Measurements from ENCODE around the gene USH1C. TPM values are rescaled to one million over a fixed set of nuclear protein-coding genes. Genes with fewer than 3 reads are reported as not detected.

Gene USH1C
- total RNA-seq, 1 experiment from 2014 or later: 17.5 TPM

DNA sequence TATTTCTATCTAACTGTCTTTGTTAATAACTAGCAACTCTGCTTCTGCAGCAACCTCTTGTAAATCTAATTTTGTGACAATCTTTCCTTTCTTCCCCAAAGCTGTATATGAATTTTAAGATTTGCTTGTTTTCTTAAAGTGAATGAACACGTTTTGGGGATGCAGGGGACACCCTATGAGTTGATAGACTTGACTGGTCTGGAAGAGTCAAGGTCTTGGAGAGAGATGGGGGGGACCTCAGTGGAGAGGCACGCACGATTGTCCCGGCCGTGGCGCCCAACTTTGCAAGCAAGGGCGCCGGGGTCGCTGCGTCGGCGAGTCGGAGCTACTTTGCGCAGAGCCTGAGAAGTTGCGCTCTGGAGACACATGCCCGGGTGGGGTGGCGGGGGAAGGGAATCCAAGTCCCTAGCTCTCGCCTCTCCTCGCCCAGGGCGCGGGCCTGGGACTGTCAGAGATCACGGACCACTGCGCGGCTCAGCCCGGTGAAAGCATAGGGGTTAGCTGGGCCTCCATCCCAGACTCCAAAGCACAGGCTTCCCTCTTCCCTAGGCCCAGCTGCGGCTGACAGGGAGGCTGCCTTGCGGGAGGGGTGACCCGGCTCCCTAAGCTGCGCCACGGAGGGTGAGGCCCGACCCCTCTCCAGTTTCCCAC is 68.4 kb downstream of the USH1C start:
- DNase-seq: no peak
- no peak overlapping the region for H3K27ac Mint-ChIP-seq (ENCODE audit: unreplicated experiment)
- peak overlapping the region; percentile 61 for H3K4me3 Mint-ChIP-seq (ENCODE audit: low read depth, unreplicated experiment)
- peaks cover 93% of the 10 kb centered on the region for H3K27me3 Mint-ChIP-seq (ENCODE audit: unreplicated experiment)
- H3K4me1 Mint-ChIP-seq (ENCODE audit: low read depth, unreplicated experiment): no peaks in the 10 kb centered on the region
- TF ChIP-seq, protein P1, sequence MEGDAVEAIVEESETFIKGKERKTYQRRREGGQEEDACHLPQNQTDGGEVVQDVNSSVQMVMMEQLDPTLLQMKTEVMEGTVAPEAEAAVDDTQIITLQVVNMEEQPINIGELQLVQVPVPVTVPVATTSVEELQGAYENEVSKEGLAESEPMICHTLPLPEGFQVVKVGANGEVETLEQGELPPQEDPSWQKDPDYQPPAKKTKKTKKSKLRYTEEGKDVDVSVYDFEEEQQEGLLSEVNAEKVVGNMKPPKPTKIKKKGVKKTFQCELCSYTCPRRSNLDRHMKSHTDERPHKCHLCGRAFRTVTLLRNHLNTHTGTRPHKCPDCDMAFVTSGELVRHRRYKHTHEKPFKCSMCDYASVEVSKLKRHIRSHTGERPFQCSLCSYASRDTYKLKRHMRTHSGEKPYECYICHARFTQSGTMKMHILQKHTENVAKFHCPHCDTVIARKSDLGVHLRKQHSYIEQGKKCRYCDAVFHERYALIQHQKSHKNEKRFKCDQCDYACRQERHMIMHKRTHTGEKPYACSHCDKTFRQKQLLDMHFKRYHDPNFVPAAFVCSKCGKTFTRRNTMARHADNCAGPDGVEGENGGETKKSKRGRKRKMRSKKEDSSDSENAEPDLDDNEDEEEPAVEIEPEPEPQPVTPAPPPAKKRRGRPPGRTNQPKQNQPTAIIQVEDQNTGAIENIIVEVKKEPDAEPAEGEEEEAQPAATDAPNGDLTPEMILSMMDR (IDR thresholded peaks at IDR 0.05; ENCODE audit: unreplicated experiment): no peak
- H3K36me3 Mint-ChIP-seq (ENCODE audit: insufficient read depth, unreplicated experiment): no peaks in the 10 kb centered on the region
- no TSS peak for BruUV-seq (replicated peaks)
- no peaks in the 10 kb centered on the region for H3K9me3 Mint-ChIP-seq (ENCODE audit: low read depth, unreplicated experiment)
- CTCF ChIA-PET: no interaction called here
- intact Hi-C loops (cut with micrococcal nuclease; ENCODE audit: unreplicated experiment): loop anchor here (10.0 kb wide), 1 partner anchor 91 kb away; the partner anchor contains the start of gene KCNJ11

GRCh38 chr11:17473071-17473744 is 71.0 kb downstream of the USH1C start:
- DNase-seq: peak; percentile 57
- Mint-ChIP-seq H3K36me3 (ENCODE audit: insufficient read depth, unreplicated experiment) (no peaks in the 10 kb centered on the region), H3K27me3 (ENCODE audit: unreplicated experiment) (peaks cover 93% of the 10 kb centered on the region), H3K4me3 (ENCODE audit: low read depth, unreplicated experiment) (no peak overlapping the region), H3K27ac (ENCODE audit: unreplicated experiment) (no peak overlapping the region), H3K9me3 (ENCODE audit: low read depth, unreplicated experiment) (no peaks in the 10 kb centered on the region), H3K4me1 (ENCODE audit: low read depth, unreplicated experiment) (no peaks in the 10 kb centered on the region)
- TF ChIP-seq, protein P1 (IDR thresholded peaks at IDR 0.05; ENCODE audit: unreplicated experiment): peak; percentile 59
- CTCF ChIA-PET: interaction anchor here (0.8 to 1.0 kb wide), 4 partner anchors 75 to 89 kb away, joined by 3 to 7 read pairs (median 6); partner anchors contain the start of gene KCNJ11
- no TSS peak for BruUV-seq (replicated peaks)
- intact Hi-C loops (cut with micrococcal nuclease; ENCODE audit: unreplicated experiment): loop anchor here (10.0 kb wide), 1 partner anchor 88 kb away; the partner anchor contains the start of gene KCNJ11

GRCh38 chr11:17472467-17472866 is 71.7 kb downstream of the USH1C start:
- Mint-ChIP-seq H3K27me3 (ENCODE audit: unreplicated experiment) (peaks cover 93% of the 10 kb centered on the region), H3K27ac (ENCODE audit: unreplicated experiment) (no peak overlapping the region), H3K4me3 (ENCODE audit: low read depth, unreplicated experiment) (no peak overlapping the region), H3K4me1 (ENCODE audit: low read depth, unreplicated experiment) (no peaks in the 10 kb centered on the region), H3K9me3 (ENCODE audit: low read depth, unreplicated experiment) (no peaks in the 10 kb centered on the region), H3K36me3 (ENCODE audit: insufficient read depth, unreplicated experiment) (no peaks in the 10 kb centered on the region)
- CTCF ChIA-PET: no interaction called here
- no TSS peak for BruUV-seq (replicated peaks)
- intact Hi-C loops (cut with micrococcal nuclease; ENCODE audit: unreplicated experiment): loop anchor here (10.0 kb wide), 1 partner anchor 88 kb away; the partner anchor contains the start of gene KCNJ11
- DNase-seq: no peak
- TF ChIP-seq, protein P1 (IDR thresholded peaks at IDR 0.05; ENCODE audit: unreplicated experiment): no peak

DNA sequence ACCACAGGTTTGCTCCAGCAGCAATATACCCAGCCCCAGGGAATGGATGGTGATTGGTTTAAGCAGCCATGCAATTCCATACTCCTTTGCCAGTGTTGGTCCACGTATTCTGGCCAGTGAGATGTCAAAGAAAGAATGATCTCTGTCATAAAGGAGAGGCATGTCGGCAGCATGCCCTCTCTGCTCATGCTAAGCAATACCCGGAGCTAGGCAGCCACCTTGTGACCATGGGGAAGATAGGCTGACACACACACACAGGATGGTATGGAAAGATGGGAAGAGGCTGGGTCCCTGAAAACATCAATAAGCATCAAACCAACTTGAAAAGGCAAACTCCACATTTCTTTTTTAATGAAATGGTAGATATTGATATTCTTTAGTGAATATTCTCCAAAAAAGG is 72.7 kb downstream of the USH1C start:
- no TSS peak for BruUV-seq (replicated peaks)
- Mint-ChIP-seq H3K27ac (ENCODE audit: unreplicated experiment) (no peak overlapping the region), H3K4me1 (ENCODE audit: low read depth, unreplicated experiment) (no peaks in the 10 kb centered on the region), H3K27me3 (ENCODE audit: unreplicated experiment) (peaks cover 93% of the 10 kb centered on the region), H3K9me3 (ENCODE audit: low read depth, unreplicated experiment) (no peaks in the 10 kb centered on the region), H3K36me3 (ENCODE audit: insufficient read depth, unreplicated experiment) (no peaks in the 10 kb centered on the region), H3K4me3 (ENCODE audit: low read depth, unreplicated experiment) (no peak overlapping the region)
- intact Hi-C loops (cut with micrococcal nuclease; ENCODE audit: unreplicated experiment): loop anchor here (10.0 kb wide), 1 partner anchor 87 kb away; the partner anchor contains the start of gene KCNJ11
- CTCF ChIA-PET: interaction anchor here (1.1 kb wide), 1 partner anchor 88 kb away, joined by 3 read pairs; no protein-coding TSS in a partner anchor
- TF ChIP-seq, protein P1 (IDR thresholded peaks at IDR 0.05; ENCODE audit: unreplicated experiment): no peak
- DNase-seq: no peak
